Mammary epithelial cell (primary cell): ENCODE results near the gene FAM43B.

Source experiments
- EZH2 ChIP-seq: IDR thresholded peaks from 2 replicates; pipeline ENCODE4 v1.6.1; 2012; ENCODE audit warnings: low read length, inconsistent platforms, borderline replicate concordance
- TF ChIP-seq, protein P1 (sequence below), 2 donors: IDR thresholded peaks in 1 of 2; conservative IDR thresholded peaks in 1 of 2; 2 replicates each; pipeline ENCODE4 v1.5.1; 2011 to 2012; ENCODE audit warnings: inconsistent platforms in 2 of 2, low read length in 2 of 2, mild to moderate bottlenecking in 2 of 2, control low read depth in 1 of 2, low read depth in 1 of 2; ENCODE audit not compliant: insufficient read depth in 1 of 2; ENCODE audit errors: extremely low read depth in 1 of 2

DNA sequence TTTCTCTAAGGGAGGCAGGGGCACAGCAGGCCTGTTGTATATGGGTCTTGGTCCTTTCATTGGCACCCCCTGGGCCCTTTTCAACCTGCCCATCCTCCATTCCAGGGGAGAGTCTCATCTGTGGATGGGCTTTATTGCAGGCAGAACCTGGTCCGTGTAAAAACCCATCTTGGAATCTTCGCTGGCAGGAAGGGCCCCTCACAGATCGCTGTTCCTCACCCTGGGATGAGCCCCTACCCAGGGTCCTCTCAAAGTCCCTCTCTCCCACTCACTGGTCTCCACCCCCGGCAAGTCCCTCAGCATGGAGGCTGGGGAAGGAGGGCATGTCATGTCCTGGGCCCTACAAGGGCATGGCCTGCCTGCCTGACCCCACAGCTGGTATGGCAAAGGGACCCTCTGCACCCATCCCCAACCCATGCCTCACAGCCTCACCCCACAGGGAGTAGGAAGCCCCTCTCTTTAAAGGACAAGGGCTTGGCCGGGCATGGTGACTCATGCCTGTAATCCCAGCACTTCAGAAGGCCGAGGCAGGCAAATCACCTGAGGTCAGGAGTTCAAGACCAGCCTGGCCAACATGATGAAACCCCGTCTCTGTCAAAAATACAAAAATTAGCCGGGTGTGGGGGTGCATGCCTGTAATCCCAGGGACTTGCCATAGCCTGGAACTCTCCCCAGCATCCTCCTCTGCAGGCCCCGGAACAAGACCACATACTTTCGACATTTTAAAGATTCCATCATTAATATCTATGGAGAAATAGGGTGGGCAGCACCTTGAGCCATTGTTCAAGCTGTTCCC lies 23.4 kb downstream of the FAM43B start:
- TF ChIP-seq, protein P1, sequence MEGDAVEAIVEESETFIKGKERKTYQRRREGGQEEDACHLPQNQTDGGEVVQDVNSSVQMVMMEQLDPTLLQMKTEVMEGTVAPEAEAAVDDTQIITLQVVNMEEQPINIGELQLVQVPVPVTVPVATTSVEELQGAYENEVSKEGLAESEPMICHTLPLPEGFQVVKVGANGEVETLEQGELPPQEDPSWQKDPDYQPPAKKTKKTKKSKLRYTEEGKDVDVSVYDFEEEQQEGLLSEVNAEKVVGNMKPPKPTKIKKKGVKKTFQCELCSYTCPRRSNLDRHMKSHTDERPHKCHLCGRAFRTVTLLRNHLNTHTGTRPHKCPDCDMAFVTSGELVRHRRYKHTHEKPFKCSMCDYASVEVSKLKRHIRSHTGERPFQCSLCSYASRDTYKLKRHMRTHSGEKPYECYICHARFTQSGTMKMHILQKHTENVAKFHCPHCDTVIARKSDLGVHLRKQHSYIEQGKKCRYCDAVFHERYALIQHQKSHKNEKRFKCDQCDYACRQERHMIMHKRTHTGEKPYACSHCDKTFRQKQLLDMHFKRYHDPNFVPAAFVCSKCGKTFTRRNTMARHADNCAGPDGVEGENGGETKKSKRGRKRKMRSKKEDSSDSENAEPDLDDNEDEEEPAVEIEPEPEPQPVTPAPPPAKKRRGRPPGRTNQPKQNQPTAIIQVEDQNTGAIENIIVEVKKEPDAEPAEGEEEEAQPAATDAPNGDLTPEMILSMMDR (conservative IDR thresholded peaks at IDR 0.05 in 1 of 2, IDR thresholded peaks at IDR 0.05 in 1 of 2; ENCODE audit: extremely low read depth in 1 of 2, insufficient read depth in 1 of 2, low read depth in 1 of 2, low read length in 2 of 2) = no peak
- TF ChIP-seq EZH2 = no peak
